Middle frontal gyrus (tissue), 1 donor: ENCODE measurements around the gene SLC9A9.

ENCODE experiments used
- DNase-seq: peaks from one replicate; pipeline ENCODE4 v3.0.0-alpha.2; 2015; ENCODE audit warnings: low spot score; ENCODE audit errors: extremely low spot score

The SLC9A9 gene

GRCh38 chr3:143261848-143262247, 586.4 kb downstream of the SLC9A9 start:
- DNase-seq: no peak

GRCh38 chr3:143258692-143259091, 589.6 kb downstream of the SLC9A9 start:
- no peak for DNase-seq

- DNase-seq: no peak
These were observed 591.9 kb downstream of the SLC9A9 start for GRCh38 chr3:143256416-143256815.

GRCh38 chr3:143255739-143256138, 592.5 kb downstream of the SLC9A9 start:
- no peak for DNase-seq

GRCh38 chr3:143252931-143253330, 595.3 kb downstream of the SLC9A9 start:
- DNase-seq: no peak

- no peak for DNase-seq
These were observed 599.3 kb downstream of the SLC9A9 start for GRCh38 chr3:143249014-143249413.

GRCh38 chr3:143247073-143247472, 601.2 kb downstream of the SLC9A9 start:
- no peak for DNase-seq

- DNase-seq: no peak
These were observed 602.6 kb downstream of the SLC9A9 start for GRCh38 chr3:143245692-143246091.

- DNase-seq: no peak
These were observed 603.7 kb downstream of the SLC9A9 start for GRCh38 chr3:143244516-143245063.

- no peak for DNase-seq
These were observed 604.6 kb downstream of the SLC9A9 start for GRCh38 chr3:143243686-143244085.

GRCh38 chr3:143242691-143243090, 605.6 kb downstream of the SLC9A9 start:
- DNase-seq: no peak

GRCh38 chr3:143242101-143242500, 606.2 kb downstream of the SLC9A9 start:
- no peak for DNase-seq

- DNase-seq: no peak
These were observed 606.8 kb downstream of the SLC9A9 start for GRCh38 chr3:143241481-143241951.

GRCh38 chr3:143240886-143241285, 607.4 kb downstream of the SLC9A9 start:
- DNase-seq: no peak

GRCh38 chr3:143239031-143239430, 609.2 kb downstream of the SLC9A9 start:
- DNase-seq: no peak

- DNase-seq: no peak
These were observed 611.1 kb downstream of the SLC9A9 start for GRCh38 chr3:143237077-143237627.

GRCh38 chr3:143236226-143236964, 611.9 kb downstream of the SLC9A9 start:
- no peak for DNase-seq

- no peak for DNase-seq
These were observed 612.6 kb downstream of the SLC9A9 start for GRCh38 chr3:143235614-143236204.

GRCh38 chr3:143234526-143234925, 613.7 kb downstream of the SLC9A9 start:
- no peak for DNase-seq

- no peak for DNase-seq
These were observed 615.3 kb downstream of the SLC9A9 start for GRCh38 chr3:143232981-143233380.

GRCh38 chr3:143228405-143228804, 619.9 kb downstream of the SLC9A9 start:
- DNase-seq: no peak

GRCh38 chr3:143226678-143227291, 621.5 kb downstream of the SLC9A9 start:
- DNase-seq: no peak
